ENCODE results near the gene RAD54L. TPM values are rescaled to one million over a fixed set of nuclear protein-coding genes. Genes with fewer than 3 reads are reported as not detected.

The RAD54L gene
- total and polyA plus RNA-seq, 10 of the 15 experiments (the other 5 are each of a cell fraction or from before 2014, with no cell fraction given), result 12.9 to 54.2 (median 23.6) TPM

GRCh38 chr1:46275030-46275337 lies 27.4 kb downstream of the RAD54L start:
- WGBS (ENCODE audit: insufficient coverage, insufficient replicate concordance, low lambda C conversion rate, missing lambda C conversion rate), result 97% methylated on average over 6 of the region's 6 CpGs
- RAD21 ChIA-PET (ENCODE audit: unreplicated experiment), result no interaction called here
- no peak for FAIRE-seq

GRCh38 chr1:46277658-46278373 lies 30.3 kb downstream of the RAD54L start:
- FAIRE-seq, result no peak
- Histone ChIP-seq H3K36me3 (ENCODE audit: control insufficient read depth in 2 of 2, insufficient read depth in 2 of 2, low read length in 1 of 2) (peaks cover 38 to 61% of the 10 kb centered on the region in 2 experiments), H3K79me2 (ENCODE audit: control insufficient read depth, insufficient read depth, low read length) (no peaks in the 10 kb centered on the region), H3K4me1 (ENCODE audit: control insufficient read depth, insufficient read depth, low read length) (no peaks in the 10 kb centered on the region), H3K4me2 (ENCODE audit: control insufficient read depth, insufficient read depth) (no peak overlapping the region), H3K27ac (ENCODE audit: control insufficient read depth, insufficient read depth) (no peak overlapping the region), H3K9ac (ENCODE audit: control insufficient read depth, insufficient read depth, low read length) (no peak overlapping the region), H3K9me3 (replicated peaks; ENCODE audit: control insufficient read depth, insufficient read depth, low read length) (no peaks in the 10 kb centered on the region), H3K27me3 (replicated peaks in 1 of 2; ENCODE audit: control insufficient read depth in 2 of 2, insufficient read depth in 2 of 2, low read length in 1 of 2) (no peaks in the 10 kb centered on the region), H4K20me1 (ENCODE audit: control insufficient read depth, insufficient read depth) (no peaks in the 10 kb centered on the region), H2AFZ (ENCODE audit: control insufficient read depth, low read depth, low read length) (no peak overlapping the region), H3K4me3 (no peak overlapping the region)
- intact Hi-C loops (cut with micrococcal nuclease; ENCODE audit: unreplicated experiment), result no loop called here
- in situ Hi-C loops (cut with MboI), result no loop called here
- no peak for DNase-seq (ENCODE audit: low read depth, low spot score)
- RAD21 ChIA-PET (ENCODE audit: unreplicated experiment), result interaction anchor here (1.1 kb wide), 1 partner anchor 68 kb away, joined by 3 read pairs; no protein-coding TSS in a partner anchor
- SMC1A ChIA-PET (ENCODE audit: uncharacterized antibody, unreplicated experiment), result interaction anchor here (1.2 kb wide), 1 partner anchor 69 kb away, joined by 4 read pairs; no protein-coding TSS in a partner anchor
- POLR2A ChIA-PET, result interaction anchor here (1.0 to 1.3 kb wide), 2 partner anchors 10 to 26 kb away, joined by 3 to 4 read pairs; partner anchors contain the start of genes LRRC41 and UQCRH
- CTCF ChIA-PET, result interaction anchor here (0.9 to 1.5 kb wide), 2 partner anchors 19 to 33 kb away, joined by 4 read pairs; no protein-coding TSS in a partner anchor
- BruUV-seq (replicated peaks), result no TSS peak
- no peak for ATAC-seq
- 89% methylated on average over 14 of the region's 14 CpGs for WGBS (ENCODE audit: insufficient coverage, insufficient replicate concordance, low lambda C conversion rate, missing lambda C conversion rate)
- TF ChIP-seq NBN (IDR thresholded peaks at IDR 0.05), result no peak
- TF ChIP-seq CREM (IDR thresholded peaks at IDR 0.05; ENCODE audit: low read depth), result no peak
- TF ChIP-seq SREBF1 (IDR thresholded peaks at IDR 0.05; ENCODE audit: low read length), result no peak
- TF ChIP-seq TCF3 (IDR thresholded peaks at IDR 0.05; ENCODE audit: borderline replicate concordance, insufficient read depth, low read depth, low read length), result no peak

More at GRCh38 chr1:46275030-46275337, 27.4 kb downstream of the RAD54L start:
- Histone ChIP-seq H3K27me3 (replicated peaks in 1 of 2; ENCODE audit: control insufficient read depth in 2 of 2, insufficient read depth in 2 of 2, low read length in 1 of 2) (no peaks in the 10 kb centered on the region), H3K4me2 (ENCODE audit: control insufficient read depth, insufficient read depth) (no peak overlapping the region), H3K4me3 (no peak overlapping the region), H3K79me2 (ENCODE audit: control insufficient read depth, insufficient read depth, low read length) (no peaks in the 10 kb centered on the region), H3K9me3 (replicated peaks; ENCODE audit: control insufficient read depth, insufficient read depth, low read length) (no peaks in the 10 kb centered on the region), H2AFZ (ENCODE audit: control insufficient read depth, low read depth, low read length) (no peak overlapping the region), H3K4me1 (ENCODE audit: control insufficient read depth, insufficient read depth, low read length) (no peaks in the 10 kb centered on the region), H3K9ac (ENCODE audit: control insufficient read depth, insufficient read depth, low read length) (no peak overlapping the region), H3K27ac (ENCODE audit: control insufficient read depth, insufficient read depth) (no peak overlapping the region), H4K20me1 (ENCODE audit: control insufficient read depth, insufficient read depth) (no peaks in the 10 kb centered on the region), H3K36me3 (ENCODE audit: control insufficient read depth in 2 of 2, insufficient read depth in 2 of 2, low read length in 1 of 2) (peaks cover 42 to 46% of the 10 kb centered on the region in 2 experiments)
- intact Hi-C loops (cut with micrococcal nuclease; ENCODE audit: unreplicated experiment), result no loop called here
- BruUV-seq (replicated peaks), result TSS peak; percentile 36
- ChIA-PET CTCF (interaction anchor here (1.6 kb wide), 1 partner anchor 28 kb away, joined by 3 read pairs; no protein-coding TSS in a partner anchor), POLR2A (interaction anchor here (1.2 to 1.3 kb wide), 2 partner anchors 13 to 30 kb away, joined by 3 read pairs; no protein-coding TSS in a partner anchor), SMC1A (ENCODE audit: uncharacterized antibody, unreplicated experiment) (interaction anchor here (0.9 kb wide), 1 partner anchor 73 kb away, joined by 3 read pairs; no protein-coding TSS in a partner anchor)
- TF ChIP-seq SMAD5 (IDR thresholded peaks at IDR 0.05; ENCODE audit: low read depth), result 0 out of 2 replicates have a peak, but pooled peaks have one; percentile 8
- no peak for TF ChIP-seq EGR1 (IDR thresholded peaks at IDR 0.05; ENCODE audit: borderline replicate concordance in 1 of 2, low read depth in 2 of 2, low read length in 2 of 2)
- peak; percentile 55; the same call in 1 of the 2 replicates for TF ChIP-seq PML (IDR thresholded peaks at IDR 0.05; ENCODE audit: low read length)
- no peak for TF ChIP-seq RFX5 (IDR thresholded peaks at IDR 0.05; ENCODE audit: low read depth, low read length)
- no peak for TF ChIP-seq FOXK2 (IDR thresholded peaks at IDR 0.05)
- TF ChIP-seq KAT2A (conservative IDR thresholded peaks at IDR 0.05; ENCODE audit: control insufficient read depth, low read depth, low read length), result no peak
- TF ChIP-seq POLR2AphosphoS5 (IDR thresholded peaks at IDR 0.05; ENCODE audit: low read length), result peak; percentile 43
- TF ChIP-seq POLR2A (IDR thresholded peaks at IDR 0.05; ENCODE audit: low read depth, low read length), result peak; percentile 21
- in situ Hi-C loops (cut with MboI), result no loop called here
- DNase-seq (ENCODE audit: low read depth, low spot score) (no peak), ATAC-seq (no peak)

All from GM12878 (cell line).